GM13976 (cell line): ENCODE data around the gene DDAH2.

Experiments used
- DNase-seq: peaks from one replicate; pipeline ENCODE4 v3.0.0; 2012; ENCODE audit warnings: low spot score
- in situ Hi-C: fragments of 300-500 bp; cut with MboI; formaldehyde crosslinking; loops from one replicate; pipeline ENCODE4 v1.12.0; 2022; ENCODE audit warnings: low sequenced_read_pairs, mixed read lengths, inconsistent platforms; ENCODE audit not compliant: unreplicated experiment
- TF ChIP-seq, protein P1 (sequence below): IDR thresholded peaks from 2 replicates; pipeline ENCODE4 v1.5.1; 2012; ENCODE audit warnings: borderline replicate concordance, mild to moderate bottlenecking; ENCODE audit not compliant: insufficient read depth; ENCODE audit errors: extremely low read depth, missing control alignments, control extremely low read depth

Gene DDAH2

GRCh38 chr6:31765910-31766794 is 37.1 kb upstream of the DDAH2 start:
- DNase-seq, result no peak
- TF ChIP-seq, protein P1, sequence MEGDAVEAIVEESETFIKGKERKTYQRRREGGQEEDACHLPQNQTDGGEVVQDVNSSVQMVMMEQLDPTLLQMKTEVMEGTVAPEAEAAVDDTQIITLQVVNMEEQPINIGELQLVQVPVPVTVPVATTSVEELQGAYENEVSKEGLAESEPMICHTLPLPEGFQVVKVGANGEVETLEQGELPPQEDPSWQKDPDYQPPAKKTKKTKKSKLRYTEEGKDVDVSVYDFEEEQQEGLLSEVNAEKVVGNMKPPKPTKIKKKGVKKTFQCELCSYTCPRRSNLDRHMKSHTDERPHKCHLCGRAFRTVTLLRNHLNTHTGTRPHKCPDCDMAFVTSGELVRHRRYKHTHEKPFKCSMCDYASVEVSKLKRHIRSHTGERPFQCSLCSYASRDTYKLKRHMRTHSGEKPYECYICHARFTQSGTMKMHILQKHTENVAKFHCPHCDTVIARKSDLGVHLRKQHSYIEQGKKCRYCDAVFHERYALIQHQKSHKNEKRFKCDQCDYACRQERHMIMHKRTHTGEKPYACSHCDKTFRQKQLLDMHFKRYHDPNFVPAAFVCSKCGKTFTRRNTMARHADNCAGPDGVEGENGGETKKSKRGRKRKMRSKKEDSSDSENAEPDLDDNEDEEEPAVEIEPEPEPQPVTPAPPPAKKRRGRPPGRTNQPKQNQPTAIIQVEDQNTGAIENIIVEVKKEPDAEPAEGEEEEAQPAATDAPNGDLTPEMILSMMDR, result no peak
- in situ Hi-C loops, result no loop called here

- in situ Hi-C loops, result no loop called here
- DNase-seq, result no peak
- TF ChIP-seq, protein P1, result no peak
Observed at GRCh38 chr6:31765559-31765909, 36.4 kb upstream of the DDAH2 start.

- in situ Hi-C loops, result no loop called here
- no peak for DNase-seq
- TF ChIP-seq, protein P1, result no peak
Observed at GRCh38 chr6:31764198-31764597, 35.1 kb upstream of the DDAH2 start.

- in situ Hi-C loops, result no loop called here
- TF ChIP-seq, protein P1, result no peak
- DNase-seq, result no peak
Observed at GRCh38 chr6:31763619-31763940, 34.5 kb upstream of the DDAH2 start.

DNA sequence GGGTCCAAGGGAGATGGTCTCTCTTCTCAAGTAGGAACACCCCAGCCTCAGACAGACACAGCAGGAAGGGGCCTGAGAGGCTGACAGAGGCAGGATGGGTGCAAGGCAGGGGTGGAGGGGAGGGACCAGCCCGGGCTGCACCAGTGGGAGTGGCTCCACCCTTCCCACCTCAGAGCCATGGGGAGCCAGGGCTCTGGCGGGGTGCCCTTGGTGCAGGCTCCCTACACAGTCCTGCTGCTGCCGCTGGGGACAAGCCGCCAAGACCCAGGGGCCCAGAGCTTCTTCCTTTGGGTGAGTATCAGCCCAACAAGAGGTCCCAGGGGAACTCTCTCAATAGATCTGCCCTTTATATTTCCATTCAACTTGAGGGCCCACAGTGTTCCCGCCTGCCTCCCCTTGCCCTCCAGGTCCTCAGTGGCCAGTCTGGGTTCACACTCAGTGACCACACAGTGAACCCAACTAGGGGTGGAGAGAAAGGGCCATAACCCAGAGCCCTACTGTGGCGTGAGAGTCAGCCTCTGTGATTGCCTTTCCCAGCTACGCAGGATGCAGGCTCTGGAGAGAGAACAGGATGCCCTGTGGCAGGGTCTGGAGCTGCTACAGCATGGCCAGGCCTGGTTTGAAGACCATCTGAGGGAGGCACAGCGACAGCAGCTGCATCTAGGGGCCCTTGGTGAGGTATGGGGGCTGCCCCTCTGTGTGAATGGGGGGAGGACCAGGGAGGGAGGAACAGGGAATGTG is 33.9 kb upstream of the DDAH2 start:
- no peak for DNase-seq
- TF ChIP-seq, protein P1, result no peak
- in situ Hi-C loops, result no loop called here

- DNase-seq, result no peak
- TF ChIP-seq, protein P1, result no peak
- in situ Hi-C loops, result no loop called here
Observed at GRCh38 chr6:31762356-31762755, 33.3 kb upstream of the DDAH2 start, which contains the start of gene SAPCD1. SAPCD1 (plus strand) TSS chr6:31762656; CDS start chr6:31763055, 399 bp downstream.
